Thymus (tissue), 11 donors: ENCODE results near the gene TMEM184A. TPM values are rescaled to one million over a fixed set of nuclear protein-coding genes. Genes with fewer than 3 reads are reported as not detected.

Experiments
- DNase-seq, 9 donors: peaks; one replicate each; pipeline ENCODE4 v3.0.0-alpha.2; 2013; ENCODE audit warnings: low spot score in 9 of 9, low read depth in 6 of 9, missing footprints in 1 of 9
- H3K27ac ChIP-seq, 2 donors: one replicate each; pipeline ENCODE4 v1.5.1; 2013; ENCODE audit warnings: control low read depth in 1 of 2, low read depth in 1 of 2, low read length in 1 of 2, mild to moderate bottlenecking in 1 of 2, moderate library complexity in 1 of 2
- H3K27me3 ChIP-seq, 2 donors: one replicate each; pipeline ENCODE4 v1.5.1; 2013; ENCODE audit warnings: low read length in 1 of 2; ENCODE audit not compliant: control insufficient read depth in 2 of 2, insufficient read depth in 1 of 2
- H3K36me3 ChIP-seq, 2 donors: one replicate each; pipeline ENCODE4 v1.5.1; 2013; ENCODE audit warnings: low read length in 1 of 2, mild to moderate bottlenecking in 1 of 2, moderate library complexity in 1 of 2; ENCODE audit not compliant: control insufficient read depth in 2 of 2, insufficient read depth in 2 of 2
- H3K4me1 ChIP-seq, 2 donors: one replicate each; pipeline ENCODE4 v1.5.1; 2013; ENCODE audit warnings: low read length in 2 of 2; ENCODE audit not compliant: control insufficient read depth in 2 of 2, insufficient read depth in 2 of 2
- H3K4me3 ChIP-seq, 2 donors: one replicate each; pipeline ENCODE4 v1.5.1; 2013; ENCODE audit warnings: low read length in 2 of 2, control low read depth in 1 of 2, mild to moderate bottlenecking in 1 of 2
- H3K9me3 ChIP-seq, 2 donors: one replicate each; pipeline ENCODE4 v1.5.1; 2013; ENCODE audit warnings: low read length in 1 of 2, mild to moderate bottlenecking in 1 of 2; ENCODE audit not compliant: control insufficient read depth in 2 of 2, insufficient read depth in 1 of 2
- WGBS: extraction: QIAGEN DNeasy Blood & Tissue Kit; methylation state at CpG from one replicate; pipeline ENCODE4 v1.1.7; 2013; 5-methylcytosine and 5-hydroxymethylcytosine counted together
- polyA plus RNA-seq: library from polyadenylated mRNA; stranded (reverse); fragments of 200-250 nt; gene quantifications from one replicate; pipeline ENCODE4 v1.2.3, GENCODE V29; 2013
- total RNA-seq: library from RNA; stranded (reverse); fragments of 120-200 nt; gene quantifications from one replicate; pipeline ENCODE4 v1.2.4, GENCODE V29; 2013
- donor health status: healthy.

The TMEM184A gene
- total and polyA plus RNA-seq, 2 donors, result 0.47 to 5.6 TPM

GRCh38 chr7:1572111-1572822 lies 16.3 kb upstream of the TMEM184A start:
- no peak overlapping the region for H3K27ac ChIP-seq
- no peaks in the 10 kb centered on the region for H3K27me3 ChIP-seq
- H3K4me1 ChIP-seq, result peaks cover 6 to 34% of the 10 kb centered on the region in 2 donors
- WGBS, result 90% methylated on average over 7 of the region's 7 CpGs
- peaks cover 10% of the 10 kb centered on the region in 2 donors for H3K36me3 ChIP-seq
- DNase-seq, result no peak
- no peaks in the 10 kb centered on the region for H3K9me3 ChIP-seq
- no peak overlapping the region for H3K4me3 ChIP-seq

- Histone ChIP-seq H3K27ac (peak within 1 kb of the TSS; percentile 92 to 96), H3K4me3 (peak within 1 kb of the TSS; percentile 98 to 99), H3K4me1 (peaks cover 6 to 37% of the 10 kb centered on the region in 2 donors), H3K27me3 (no peaks in the 10 kb centered on the region), H3K36me3 (peaks cover 19 to 21% of the 10 kb centered on the region in 2 donors), H3K9me3 (no peaks in the 10 kb centered on the region)
- peak in 6 of 9 donors; percentile 67 to 88 (median 76) for DNase-seq
- under 1% methylated on average over 95 of the region's 95 CpGs for WGBS
Observed at GRCh38 chr7:1569833-1570632, 14.0 kb upstream of the TMEM184A start, which contains the start of gene PSMG3. Gene PSMG3, minus strand, starts transcription at chr7:1570032. Its CDS starts 693 bp downstream, at chr7:1569339.

- Histone ChIP-seq H3K4me3 (peak overlapping the region; percentile 98 to 99), H3K9me3 (no peaks in the 10 kb centered on the region), H3K27me3 (peaks cover 0 to 2% of the 10 kb centered on the region in 2 donors), H3K27ac (peak overlapping the region; percentile 65 to 96), H3K4me1 (peaks cover 6 to 37% of the 10 kb centered on the region in 2 donors), H3K36me3 (peaks cover 19 to 21% of the 10 kb centered on the region in 2 donors)
- DNase-seq, result no peak
- WGBS, result 33% methylated on average over 27 of the region's 27 CpGs
Observed at GRCh38 chr7:1569440-1569832, 13.4 kb upstream of the TMEM184A start.

- Histone ChIP-seq H3K9me3 (no peaks in the 10 kb centered on the region), H3K4me1 (peaks cover 6 to 37% of the 10 kb centered on the region in 2 donors), H3K4me3 (peak overlapping the region in 1 of 2 donors; percentile 99), H3K27me3 (peaks cover 0 to 3% of the 10 kb centered on the region in 2 donors), H3K36me3 (peaks cover 19 to 21% of the 10 kb centered on the region in 2 donors), H3K27ac (peak overlapping the region in 1 of 2 donors; percentile 65)
- DNase-seq, result no peak
- 90% methylated on average over 13 of the region's 13 CpGs for WGBS
Observed at GRCh38 chr7:1569016-1569415, 13.0 kb upstream of the TMEM184A start.

GRCh38 chr7:1567896-1568510 lies 12.0 kb upstream of the TMEM184A start:
- 93% methylated on average over 17 of the region's 17 CpGs for WGBS
- no peak for DNase-seq
- Histone ChIP-seq H3K27ac (peak overlapping the region in 1 of 2 donors; percentile 36), H3K9me3 (no peaks in the 10 kb centered on the region), H3K36me3 (peaks cover 19 to 21% of the 10 kb centered on the region in 2 donors), H3K27me3 (peaks cover 0 to 5% of the 10 kb centered on the region in 2 donors), H3K4me1 (peaks cover 6 to 37% of the 10 kb centered on the region in 2 donors), H3K4me3 (no peak overlapping the region)

GRCh38 chr7:1567049-1567771 lies 11.2 kb upstream of the TMEM184A start:
- Histone ChIP-seq H3K4me3 (no peak overlapping the region), H3K36me3 (peaks cover 19 to 21% of the 10 kb centered on the region in 2 donors), H3K27me3 (peaks cover 0 to 5% of the 10 kb centered on the region in 2 donors), H3K9me3 (no peaks in the 10 kb centered on the region), H3K27ac (peak overlapping the region in 1 of 2 donors; percentile 36), H3K4me1 (peaks cover 6 to 37% of the 10 kb centered on the region in 2 donors)
- no peak for DNase-seq
- WGBS, result 94% methylated on average over 26 of the region's 26 CpGs

- peaks cover 0 to 5% of the 10 kb centered on the region in 2 donors for H3K27me3 ChIP-seq
- no peak overlapping the region for H3K4me3 ChIP-seq
- H3K27ac ChIP-seq, result no peak overlapping the region
- DNase-seq, result no peak
- no peaks in the 10 kb centered on the region for H3K9me3 ChIP-seq
- peaks cover 6 to 34% of the 10 kb centered on the region in 2 donors for H3K4me1 ChIP-seq
- H3K36me3 ChIP-seq, result peaks cover 19 to 21% of the 10 kb centered on the region in 2 donors
- WGBS, result 95% methylated on average over 13 of the region's 13 CpGs
Observed at GRCh38 chr7:1566687-1567048, 10.7 kb upstream of the TMEM184A start.

GRCh38 chr7:1564603-1565022 lies 8.6 kb upstream of the TMEM184A start:
- H3K27ac ChIP-seq, result no peak overlapping the region
- no peak for DNase-seq
- peaks cover 0 to 5% of the 10 kb centered on the region in 2 donors for H3K27me3 ChIP-seq
- WGBS, result 87% methylated on average over 23 of the region's 23 CpGs
- H3K9me3 ChIP-seq, result no peaks in the 10 kb centered on the region
- peaks cover 2 to 28% of the 10 kb centered on the region in 2 donors for H3K4me1 ChIP-seq
- no peak overlapping the region for H3K4me3 ChIP-seq
- peaks cover 19 to 21% of the 10 kb centered on the region in 2 donors for H3K36me3 ChIP-seq
